HCT116 (cell line): ENCODE data around the gene TEKTIP1. TPM values are rescaled to one million over a fixed set of nuclear protein-coding genes. Genes with fewer than 3 reads are reported as not detected.

Experiments used
- ATAC-seq: fragments of 200-7000 bp; cut with Tn5 transposase; 2 replicates; pipeline ENCODE4 v1.9.1; 2020; ENCODE audit warnings: mild to moderate bottlenecking, moderate library complexity
- BruUV-seq: library from RNA; stranded (reverse); fragments of 400-500 nt; replicated peaks from 2 replicates; lab custom pipeline; 2021; lab: Mats Ljungman, UMichigan
- CTCF ChIA-PET: fragments of 300-600 bp; sonication (Branson Sonifier 250); formaldehyde crosslinking; loops from one replicate; lab custom pipeline; 2021; ENCODE audit warnings: antibody characterized with exemption; lab: Charles Lee
- POLR2A ChIA-PET: fragments of 300-600, 350-600 bp; sonication (Branson Sonifier 250); formaldehyde crosslinking; loops from one replicate; lab custom pipeline; 2021; ENCODE audit warnings: antibody characterized with exemption; lab: Charles Lee
- RAD21 ChIA-PET, 2 experiments: fragments of 300-600 bp; sonication (Branson Sonifier 250); formaldehyde crosslinking; loops; one replicate each; lab custom pipeline; 2023; ENCODE audit warnings: low total read pairs in 2 of 2; ENCODE audit not compliant: uncharacterized antibody in 2 of 2, unreplicated experiment in 2 of 2, low non-redundant PET in 1 of 2; lab: Charles Lee
- DNase-seq: peaks from one replicate; pipeline ENCODE4 v3.0.0-alpha.2; 2010; ENCODE audit warnings: low read depth, low spot score
- H2AFZ ChIP-seq: fragments of 200-600 bp; shearing (Covaris generic), sonication (generic); 2 replicates; pipeline ENCODE4 v1.6.1; 2017; ENCODE audit warnings: low read depth, mixed run types, mixed read lengths, antibody characterized with exemption, low read length; ENCODE audit not compliant: poor library complexity, severe bottlenecking
- H3K27ac ChIP-seq: 2 replicates; pipeline ENCODE4 v1.5.1; 2012; ENCODE audit warnings: low read depth, low read length
- H3K27me3 ChIP-seq: fragments of 200-600 bp; sonication (generic); 2 replicates; pipeline ENCODE4 v1.6.1; 2016; ENCODE audit warnings: mixed run types, low read length, mixed read lengths; ENCODE audit not compliant: insufficient read depth
- H3K36me3 ChIP-seq, 2 experiments: fragments of 200-500 bp in 1 of 2; fragments of 200-600 bp in 1 of 2; sonication (Bioruptor generic) in 1 of 2; sonication (generic) in 1 of 2; 2 replicates each; pipeline versions ENCODE4 v1.5.1 to v1.6.1; 2014 to 2016; ENCODE audit warnings: low read length in 2 of 2, inconsistent platforms in 1 of 2, mixed read lengths in 1 of 2, mixed run types in 1 of 2; ENCODE audit not compliant: insufficient read depth in 2 of 2, control insufficient read depth in 1 of 2
- H3K4me1 ChIP-seq, 2 experiments: fragments of 200-600 bp in 1 of 2; sonication (generic) in 1 of 2; 2 replicates each; pipeline versions ENCODE4 v1.5.1 to v1.6.1; 2012 to 2017; ENCODE audit warnings: low read length in 2 of 2, inconsistent platforms in 1 of 2, mild to moderate bottlenecking in 1 of 2, mixed read lengths in 1 of 2, mixed run types in 1 of 2, moderate library complexity in 1 of 2; ENCODE audit not compliant: insufficient read depth in 2 of 2, control insufficient read depth in 1 of 2
- H3K4me2 ChIP-seq: fragments of 200-600 bp; sonication (generic); 2 replicates; pipeline ENCODE4 v1.6.1; 2017; ENCODE audit warnings: mixed run types, low read length, mixed read lengths
- H3K4me3 ChIP-seq, 2 experiments: fragments of 200-600 bp in 1 of 2; sonication (generic) in 1 of 2; replicated peaks in 1 of 2; 2 replicates each; pipeline ENCODE4 v1.5.1; 2011 to 2016; ENCODE audit warnings: low read length in 2 of 2, control low read depth in 1 of 2, low read depth in 1 of 2, mild to moderate bottlenecking in 1 of 2, mixed read lengths in 1 of 2, mixed run types in 1 of 2
- H3K79me2 ChIP-seq: fragments of 200-600 bp; sonication (generic); 2 replicates; pipeline ENCODE4 v1.6.1; 2017; ENCODE audit warnings: mild to moderate bottlenecking, mixed run types, low read length, moderate library complexity, mixed read lengths; ENCODE audit not compliant: insufficient read depth
- H3K9ac ChIP-seq: fragments of 200-600 bp; sonication (generic); 2 replicates; pipeline ENCODE4 v1.6.1; 2016; ENCODE audit warnings: low read length, mixed read lengths
- H3K9me2 ChIP-seq: fragments of 200-600 bp; sonication (generic), shearing (Covaris generic); 2 replicates; pipeline ENCODE4 v1.6.1; 2017; ENCODE audit warnings: mixed run types, mild to moderate bottlenecking, moderate library complexity; ENCODE audit not compliant: insufficient read depth
- H3K9me3 ChIP-seq, 2 experiments: fragments of 200-500 bp in 1 of 2; fragments of 200-600 bp in 1 of 2; sonication (Bioruptor generic) in 1 of 2; sonication (generic) in 1 of 2; 2 replicates each; pipeline ENCODE4 v1.6.1; 2014 to 2017; ENCODE audit warnings: low read length in 2 of 2, mixed read lengths in 2 of 2, inconsistent platforms in 1 of 2, low read depth in 1 of 2, mild to moderate bottlenecking in 1 of 2, mixed run types in 1 of 2, moderate library complexity in 1 of 2; ENCODE audit not compliant: control insufficient read depth in 1 of 2, insufficient read depth in 1 of 2
- H4K20me1 ChIP-seq: fragments of 200-600 bp; sonication (generic), shearing (Covaris generic); 2 replicates; pipeline ENCODE4 v1.6.1; 2017; ENCODE audit warnings: mixed run types, mild to moderate bottlenecking, moderate library complexity; ENCODE audit not compliant: insufficient read depth
- EZH2 ChIP-seq: fragments of 200-600 bp; sonication (generic); IDR thresholded peaks from 2 replicates; pipeline ENCODE4 v1.6.1; 2017; ENCODE audit warnings: antibody characterized with exemption, mixed run types
- ZFX ChIP-seq: fragments of 450-650 bp; IDR thresholded peaks from 2 replicates; pipeline ENCODE4 v1.6.1; 2017
- intact Hi-C: fragments of 100-400 bp; cut with micrococcal nuclease; formaldehyde crosslinking; loops from 2 replicates; pipeline ENCODE4 v1.10.0; 2022
- total RNA-seq: library from RNA; stranded (reverse); gene quantifications from one replicate; pipeline ENCODE4 v1.2.1, GENCODE V29; 2021; ENCODE audit not compliant: unreplicated experiment
- TF ChIP-seq, protein P1 (sequence below), 3 experiments: fragments of 200-600 bp in 1 of 3; sonication (generic) in 1 of 3; IDR thresholded peaks in 2 of 3; conservative IDR thresholded peaks in 1 of 3; 2 replicates each; pipeline ENCODE4 v1.5.1; 2012 to 2017; ENCODE audit warnings: low read depth in 2 of 3, low read length in 2 of 3, antibody characterized with exemption in 1 of 3, borderline replicate concordance in 1 of 3, control low read depth in 1 of 3, mild to moderate bottlenecking in 1 of 3, mixed read lengths in 1 of 3, mixed run types in 1 of 3, moderate library complexity in 1 of 3; ENCODE audit not compliant: insufficient read depth in 1 of 3
- TF ChIP-seq, protein P2 (sequence below): IDR thresholded peaks from 2 replicates; pipeline ENCODE4 v1.6.1; 2012
- TF ChIP-seq, protein P3 (sequence below): IDR thresholded peaks from 2 replicates; pipeline ENCODE4 v1.6.1; 2011; ENCODE audit warnings: mild to moderate bottlenecking, low read length, moderate library complexity; ENCODE audit not compliant: insufficient replicate concordance; ENCODE audit errors: extremely low read depth

The TEKTIP1 gene
- total RNA-seq, 1 experiment from 2014 or later, result 1.2 TPM

DNA sequence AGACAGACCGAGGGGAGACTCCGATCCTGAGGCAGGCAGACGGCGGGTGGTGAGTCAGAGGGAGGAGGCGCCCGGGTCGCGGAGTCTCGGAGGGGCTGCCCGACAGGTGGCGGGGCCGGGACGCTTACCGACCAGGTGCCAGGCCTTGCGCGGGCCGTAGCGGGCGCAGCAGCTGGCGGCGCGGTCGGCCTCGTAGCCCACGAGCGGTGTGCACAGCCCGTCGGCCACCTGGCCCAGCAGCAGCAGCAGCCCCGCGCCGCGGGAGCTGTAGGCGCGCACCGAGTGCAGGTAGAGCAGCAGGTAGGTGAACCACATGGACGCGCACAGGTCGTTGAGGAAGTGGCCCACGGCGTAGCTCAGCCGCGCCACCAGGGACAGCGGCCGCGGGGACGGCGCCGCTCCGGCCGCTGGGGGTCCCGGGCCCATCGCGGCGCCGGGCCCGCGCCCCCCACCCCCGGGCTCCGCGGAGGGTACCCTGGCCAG is 18.0 kb downstream of the TEKTIP1 start:
- no peak overlapping the region for H2AFZ ChIP-seq
- H3K36me3 ChIP-seq, result peaks cover 0 to 11% of the 10 kb centered on the region in 2 experiments; a peak in 1 of 4 replicates
- peaks cover 8% of the 10 kb centered on the region; the same call in 1 of the 2 replicates for H4K20me1 ChIP-seq
- H3K9ac ChIP-seq, result peak overlapping the region; percentile 95
- H3K9me3 ChIP-seq, result no peaks in the 10 kb centered on the region
- no peaks in the 10 kb centered on the region for H3K9me2 ChIP-seq
- no peaks in the 10 kb centered on the region for H3K27me3 ChIP-seq
- H3K4me1 ChIP-seq, result peaks cover 22 to 60% of the 10 kb centered on the region in 2 experiments
- peak; percentile 66; the same call in 1 of the 2 replicates for TF ChIP-seq ZFX
- TF ChIP-seq, protein P1, sequence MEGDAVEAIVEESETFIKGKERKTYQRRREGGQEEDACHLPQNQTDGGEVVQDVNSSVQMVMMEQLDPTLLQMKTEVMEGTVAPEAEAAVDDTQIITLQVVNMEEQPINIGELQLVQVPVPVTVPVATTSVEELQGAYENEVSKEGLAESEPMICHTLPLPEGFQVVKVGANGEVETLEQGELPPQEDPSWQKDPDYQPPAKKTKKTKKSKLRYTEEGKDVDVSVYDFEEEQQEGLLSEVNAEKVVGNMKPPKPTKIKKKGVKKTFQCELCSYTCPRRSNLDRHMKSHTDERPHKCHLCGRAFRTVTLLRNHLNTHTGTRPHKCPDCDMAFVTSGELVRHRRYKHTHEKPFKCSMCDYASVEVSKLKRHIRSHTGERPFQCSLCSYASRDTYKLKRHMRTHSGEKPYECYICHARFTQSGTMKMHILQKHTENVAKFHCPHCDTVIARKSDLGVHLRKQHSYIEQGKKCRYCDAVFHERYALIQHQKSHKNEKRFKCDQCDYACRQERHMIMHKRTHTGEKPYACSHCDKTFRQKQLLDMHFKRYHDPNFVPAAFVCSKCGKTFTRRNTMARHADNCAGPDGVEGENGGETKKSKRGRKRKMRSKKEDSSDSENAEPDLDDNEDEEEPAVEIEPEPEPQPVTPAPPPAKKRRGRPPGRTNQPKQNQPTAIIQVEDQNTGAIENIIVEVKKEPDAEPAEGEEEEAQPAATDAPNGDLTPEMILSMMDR (IDR thresholded peaks at IDR 0.05 in 2 of 3, conservative IDR thresholded peaks at IDR 0.05 in 1 of 3; ENCODE audit: borderline replicate concordance in 1 of 3, insufficient read depth in 1 of 3, low read depth in 2 of 3, low read length in 2 of 3), result 0 out of 6 replicates have a peak, but pooled peaks of 1 of the 3 experiments have one; percentile 12
- TF ChIP-seq, protein P2, sequence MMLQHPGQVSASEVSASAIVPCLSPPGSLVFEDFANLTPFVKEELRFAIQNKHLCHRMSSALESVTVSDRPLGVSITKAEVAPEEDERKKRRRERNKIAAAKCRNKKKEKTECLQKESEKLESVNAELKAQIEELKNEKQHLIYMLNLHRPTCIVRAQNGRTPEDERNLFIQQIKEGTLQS, result no peak
- TF ChIP-seq, protein P3, sequence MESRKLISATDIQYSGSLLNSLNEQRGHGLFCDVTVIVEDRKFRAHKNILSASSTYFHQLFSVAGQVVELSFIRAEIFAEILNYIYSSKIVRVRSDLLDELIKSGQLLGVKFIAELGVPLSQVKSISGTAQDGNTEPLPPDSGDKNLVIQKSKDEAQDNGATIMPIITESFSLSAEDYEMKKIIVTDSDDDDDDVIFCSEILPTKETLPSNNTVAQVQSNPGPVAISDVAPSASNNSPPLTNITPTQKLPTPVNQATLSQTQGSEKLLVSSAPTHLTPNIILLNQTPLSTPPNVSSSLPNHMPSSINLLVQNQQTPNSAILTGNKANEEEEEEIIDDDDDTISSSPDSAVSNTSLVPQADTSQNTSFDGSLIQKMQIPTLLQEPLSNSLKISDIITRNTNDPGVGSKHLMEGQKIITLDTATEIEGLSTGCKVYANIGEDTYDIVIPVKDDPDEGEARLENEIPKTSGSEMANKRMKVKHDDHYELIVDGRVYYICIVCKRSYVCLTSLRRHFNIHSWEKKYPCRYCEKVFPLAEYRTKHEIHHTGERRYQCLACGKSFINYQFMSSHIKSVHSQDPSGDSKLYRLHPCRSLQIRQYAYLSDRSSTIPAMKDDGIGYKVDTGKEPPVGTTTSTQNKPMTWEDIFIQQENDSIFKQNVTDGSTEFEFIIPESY, result no peak
- TF ChIP-seq EZH2, result no peak
- H3K4me2 ChIP-seq, result peak overlapping the region; percentile 97
- BruUV-seq, result no TSS peak
- peak overlapping the region; percentile 95 for H3K27ac ChIP-seq
- RAD21 ChIA-PET, result no interaction called here
- DNase-seq (no peak), ATAC-seq (peak; percentile 31)
- POLR2A ChIA-PET, result interaction anchor here (1.4 kb wide), 1 partner anchor 21 kb away, joined by 3 read pairs; no protein-coding TSS in a partner anchor
- CTCF ChIA-PET, result interaction anchor here (1.3 kb wide), 1 partner anchor 12 kb away, joined by 3 read pairs; no protein-coding TSS in a partner anchor
- H3K4me3 ChIP-seq, result peak overlapping the region; percentile 95 to 99
- intact Hi-C loops, result no loop called here
- H3K79me2 ChIP-seq, result peaks cover 47% of the 10 kb centered on the region
